HFF-Myc (cell line): ENCODE data around the gene RAMACL.

ENCODE experiments used
- DNase-seq: peaks from one replicate; pipeline ENCODE4 v3.0.0-alpha.2; 2011; ENCODE audit warnings: low read depth; ENCODE audit errors: extremely low read depth
- H3K4me3 ChIP-seq: replicated peaks from 2 replicates; pipeline ENCODE4 v1.5.1; 2011; ENCODE audit warnings: low read depth, mild to moderate bottlenecking, control low read depth, low read length
- CTCF ChIP-seq: IDR thresholded peaks from 2 replicates; pipeline ENCODE4 v1.5.1; 2012; ENCODE audit warnings: mild to moderate bottlenecking, low read depth, low read length, control low read depth; ENCODE audit errors: missing control alignments

Gene RAMACL

GRCh38 chr6:166562726-166563125 lies 23.8 kb downstream of the RAMACL start:
- TF ChIP-seq CTCF = no peak
- DNase-seq = no peak
- H3K4me3 ChIP-seq = no peak overlapping the region

GRCh38 chr6:166561771-166562359 lies 24.6 kb downstream of the RAMACL start:
- DNase-seq = no peak
- no peak overlapping the region for H3K4me3 ChIP-seq
- no peak for TF ChIP-seq CTCF

- H3K4me3 ChIP-seq = no peak overlapping the region
- TF ChIP-seq CTCF = no peak
- DNase-seq = no peak
Observed at GRCh38 chr6:166560222-166560621, 26.3 kb downstream of the RAMACL start.

- no peak overlapping the region for H3K4me3 ChIP-seq
- TF ChIP-seq CTCF = no peak
- DNase-seq = no peak
Observed at GRCh38 chr6:166559662-166560061, 26.8 kb downstream of the RAMACL start.

- TF ChIP-seq CTCF = no peak
- DNase-seq = no peak
- no peak overlapping the region for H3K4me3 ChIP-seq
Observed at GRCh38 chr6:166559211-166559610, 27.3 kb downstream of the RAMACL start.

- no peak overlapping the region for H3K4me3 ChIP-seq
- no peak for DNase-seq
- TF ChIP-seq CTCF = no peak
Observed at GRCh38 chr6:166558156-166559005, 28.1 kb downstream of the RAMACL start.
